ENCODE data around the gene LRRC72.

DNA sequence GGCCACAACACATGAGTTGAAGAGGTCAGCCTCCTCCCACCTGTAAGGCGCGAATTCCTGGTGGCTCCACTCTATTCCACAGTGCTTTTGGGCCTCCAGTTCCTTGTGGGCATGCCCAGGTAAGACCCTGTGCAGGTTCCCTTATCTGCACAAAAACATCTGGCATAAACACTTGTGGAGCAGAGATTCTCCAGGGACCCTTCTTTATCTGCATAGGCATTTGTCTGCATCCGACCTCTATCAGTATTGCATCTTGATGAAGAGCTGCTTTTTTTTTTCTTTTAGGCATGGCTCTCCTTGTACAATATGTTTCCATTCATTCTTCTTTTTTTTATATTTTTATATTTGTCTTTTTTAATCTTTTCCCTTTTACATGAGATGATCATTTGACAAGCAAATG is 60.5 kb downstream of the LRRC72 start:
- TF ChIP-seq, protein P1, sequence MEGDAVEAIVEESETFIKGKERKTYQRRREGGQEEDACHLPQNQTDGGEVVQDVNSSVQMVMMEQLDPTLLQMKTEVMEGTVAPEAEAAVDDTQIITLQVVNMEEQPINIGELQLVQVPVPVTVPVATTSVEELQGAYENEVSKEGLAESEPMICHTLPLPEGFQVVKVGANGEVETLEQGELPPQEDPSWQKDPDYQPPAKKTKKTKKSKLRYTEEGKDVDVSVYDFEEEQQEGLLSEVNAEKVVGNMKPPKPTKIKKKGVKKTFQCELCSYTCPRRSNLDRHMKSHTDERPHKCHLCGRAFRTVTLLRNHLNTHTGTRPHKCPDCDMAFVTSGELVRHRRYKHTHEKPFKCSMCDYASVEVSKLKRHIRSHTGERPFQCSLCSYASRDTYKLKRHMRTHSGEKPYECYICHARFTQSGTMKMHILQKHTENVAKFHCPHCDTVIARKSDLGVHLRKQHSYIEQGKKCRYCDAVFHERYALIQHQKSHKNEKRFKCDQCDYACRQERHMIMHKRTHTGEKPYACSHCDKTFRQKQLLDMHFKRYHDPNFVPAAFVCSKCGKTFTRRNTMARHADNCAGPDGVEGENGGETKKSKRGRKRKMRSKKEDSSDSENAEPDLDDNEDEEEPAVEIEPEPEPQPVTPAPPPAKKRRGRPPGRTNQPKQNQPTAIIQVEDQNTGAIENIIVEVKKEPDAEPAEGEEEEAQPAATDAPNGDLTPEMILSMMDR (conservative IDR thresholded peaks at IDR 0.05; ENCODE audit: low read depth, low read length): no peak
- no peak for TF ChIP-seq EZH2 (IDR thresholded peaks at IDR 0.05; ENCODE audit: low read length, unreplicated experiment)
- no peak for TF ChIP-seq EZH2phosphoT487 (IDR thresholded peaks at IDR 0.05; ENCODE audit: borderline replicate concordance, low read length)

All from PC-3 (cell line).